Uterus (tissue), 4 donors: ENCODE data around the gene PCDHGA1. TPM values are rescaled to one million over a fixed set of nuclear protein-coding genes. Genes with fewer than 3 reads are reported as not detected.
A peak's percentile ranks its signal among the peaks of the same experiment; 100 is the strongest.

Experiments used
- DNase-seq, 2 donors: peaks; one replicate each; pipeline ENCODE4 v3.0.0-alpha.2; 2019 to 2020
- H3K27ac ChIP-seq, 2 donors: fragments of 200-600 bp; sonication (generic); 1 replicate in 1 of 2; 2 replicates in 1 of 2; pipeline ENCODE4 v1.5.1; 2016 to 2018
- H3K27me3 ChIP-seq, 2 donors: fragments of 200-600 bp; sonication (generic); one replicate each; pipeline ENCODE4 v1.5.1; 2018 to 2019; ENCODE audit warnings: control low read depth in 1 of 2
- H3K36me3 ChIP-seq, 2 donors: fragments of 200-600 bp; sonication (generic); one replicate each; pipeline ENCODE4 v1.5.1; 2019; ENCODE audit warnings: control low read depth in 1 of 2
- H3K4me1 ChIP-seq, 2 donors: fragments of 200-600 bp; sonication (generic); one replicate each; pipeline ENCODE4 v1.5.1; 2018 to 2019; ENCODE audit warnings: control low read depth in 1 of 2
- H3K4me3 ChIP-seq, 2 donors: fragments of 200-600 bp; sonication (generic); 1 replicate in 1 of 2; 2 replicates in 1 of 2; pipeline ENCODE4 v1.5.1; 2018 to 2019; ENCODE audit warnings: mild to moderate bottlenecking in 1 of 2
- H3K9me3 ChIP-seq, 2 donors: fragments of 200-600 bp; sonication (generic); one replicate each; pipeline ENCODE4 v1.5.1; 2019; ENCODE audit warnings: control low read depth in 1 of 2
- CTCF ChIP-seq, 4 experiments: fragments of 200-600 bp in 2 of 4; fragments of 450-650 bp in 2 of 4; sonication (generic) in 2 of 4; IDR thresholded peaks; one replicate each; pipeline ENCODE4 v1.5.1; 2016 to 2019; ENCODE audit warnings: antibody characterized with exemption in 4 of 4, mild to moderate bottlenecking in 2 of 4, moderate library complexity in 1 of 4
- POLR2A ChIP-seq, 2 donors: fragments of 450-650 bp; IDR thresholded peaks; one replicate each; pipeline ENCODE4 v1.6.1; 2016; ENCODE audit warnings: antibody characterized with exemption in 2 of 2, mild to moderate bottlenecking in 1 of 2, moderate library complexity in 1 of 2
- intact Hi-C: fragments of 100-400 bp; cut with DNase I; formaldehyde crosslinking; loops from one replicate; pipeline ENCODE4 v1.15.1; 2023; ENCODE audit warnings: low total_unique reads
- total RNA-seq, 4 donors: library from RNA; depleted of rRNA in 3 of 4; stranded (reverse); fragments of >200 nt in 3 of 4; gene quantifications; one replicate each; pipeline versions ENCODE4 v1.1.0 to v1.2.4, GENCODE V29; 2014 to 2023
- donor health status: DM: yes; HTN: yes; CAD: no.

PCDHGA1 gene
- total RNA-seq, 4 donors from 2014 or later: under 0.01 to 3.3 (median 1.5) TPM

GRCh38 chr5:141512911-141513626, 182.8 kb downstream of the PCDHGA1 start:
- peak in 1 of 2 donors; percentile 56 for DNase-seq
- H3K27ac ChIP-seq: peak overlapping the region; percentile 97 to 98
- intact Hi-C loops: no loop called here
- no peaks in the 10 kb centered on the region for H3K27me3 ChIP-seq
- H3K4me3 ChIP-seq: peak overlapping the region; percentile 53 to 76
- no peaks in the 10 kb centered on the region for H3K9me3 ChIP-seq
- no peaks in the 10 kb centered on the region for H3K36me3 ChIP-seq
- peaks cover 18 to 19% of the 10 kb centered on the region in 2 donors for H3K4me1 ChIP-seq
- TF ChIP-seq POLR2A (IDR thresholded peaks at IDR 0.05) (peak; percentile 17 to 34), CTCF (IDR thresholded peaks at IDR 0.05) (no peak)

GRCh38 chr5:141513627-141514329, 183.5 kb downstream of the PCDHGA1 start:
- H3K27me3 ChIP-seq: no peaks in the 10 kb centered on the region
- DNase-seq: peak; percentile 88 to 91
- peak overlapping the region; percentile 97 to 98 for H3K27ac ChIP-seq
- no peaks in the 10 kb centered on the region for H3K9me3 ChIP-seq
- no peak for TF ChIP-seq CTCF (IDR thresholded peaks at IDR 0.05)
- peak in 1 of 2 donors; percentile 33 for TF ChIP-seq POLR2A (IDR thresholded peaks at IDR 0.05)
- H3K4me1 ChIP-seq: peaks cover 18 to 19% of the 10 kb centered on the region in 2 donors
- intact Hi-C loops: no loop called here
- peak overlapping the region; percentile 53 to 76 for H3K4me3 ChIP-seq
- H3K36me3 ChIP-seq: no peaks in the 10 kb centered on the region

GRCh38 chr5:141514330-141515133, 184.2 kb downstream of the PCDHGA1 start:
- Histone ChIP-seq H3K27me3 (no peaks in the 10 kb centered on the region), H3K4me1 (peaks cover 13 to 15% of the 10 kb centered on the region in 2 donors), H3K27ac (peak overlapping the region; percentile 97 to 98), H3K36me3 (no peaks in the 10 kb centered on the region), H3K4me3 (peak overlapping the region; percentile 53 to 76), H3K9me3 (no peaks in the 10 kb centered on the region)
- no peak for TF ChIP-seq CTCF (IDR thresholded peaks at IDR 0.05)
- no peak for TF ChIP-seq POLR2A (IDR thresholded peaks at IDR 0.05)
- intact Hi-C loops: no loop called here
- no peak for DNase-seq

- H3K4me1 ChIP-seq: peaks cover 7 to 12% of the 10 kb centered on the region in 2 donors
- DNase-seq: no peak
- intact Hi-C loops: no loop called here
Observed at GRCh38 chr5:141515141-141515540, 184.8 kb downstream of the PCDHGA1 start.

More at GRCh38 chr5:141515141-141515540, 184.8 kb downstream of the PCDHGA1 start:
- Histone ChIP-seq H3K9me3 (no peaks in the 10 kb centered on the region), H3K4me3 (no peak overlapping the region), H3K27me3 (no peaks in the 10 kb centered on the region), H3K27ac (peak overlapping the region; percentile 97 to 98), H3K36me3 (no peaks in the 10 kb centered on the region)
- TF ChIP-seq CTCF (IDR thresholded peaks at IDR 0.05) (no peak), POLR2A (IDR thresholded peaks at IDR 0.05) (no peak)
